HepG2 (cell line): ENCODE measurements around the gene LYPD6. TPM values are rescaled to one million over a fixed set of nuclear protein-coding genes. Genes with fewer than 3 reads are reported as not detected.

Source experiments
- ATAC-seq: fragments of 200-7000 bp; cut with Tn5 transposase; 3 replicates; pipeline ENCODE4 v1.9.1; 2020; ENCODE audit warnings: mild to moderate bottlenecking, moderate library complexity
- BruUV-seq: library from RNA; stranded (reverse); fragments of 400-500 nt; replicated peaks from 2 replicates; lab custom pipeline; 2021; lab: Mats Ljungman, UMichigan
- CTCF ChIA-PET: fragments of 300-600 bp; formaldehyde crosslinking; extraction: SDS; loops from one replicate; lab custom pipeline; 2021; ENCODE audit warnings: low total read pairs, inconsistent platforms, low intra/inter-chr PET ratio; lab: Yijun Ruan, JAX
- POLR2A ChIA-PET: fragments of 350-600 bp; sonication (Branson Sonifier 250); formaldehyde crosslinking; loops from one replicate; lab custom pipeline; 2020; ENCODE audit warnings: antibody characterized with exemption, inconsistent platforms; lab: Yijun Ruan, JAX
- DNase-seq: peaks from one replicate; pipeline ENCODE4 v3.0.0-alpha.2; 2015; ENCODE audit warnings: low spot score
- FAIRE-seq: peaks from 3 replicates; lab custom pipeline; 2011; peaks lifted over from hg19 to GRCh38; lab: Jason Lieb, UNC
- H2AFZ ChIP-seq: one replicate; pipeline ENCODE4 v1.6.1; 2011; ENCODE audit warnings: low read length, inconsistent platforms
- H3K27ac ChIP-seq: fragments of 300-600 bp; 3 replicates; pipeline ENCODE4 v1.8.0; 2011; ENCODE audit warnings: mixed run types, mild to moderate bottlenecking, mixed read lengths, low read length, inconsistent platforms; ENCODE audit not compliant: insufficient read depth; ENCODE audit errors: extremely low read length
- H3K27me3 ChIP-seq, 2 experiments: fragments of 200-600 bp in 1 of 2; 2 replicates in 1 of 2; 3 replicates in 1 of 2; pipeline versions ENCODE4 v1.6.0 to v1.8.0; 2011; ENCODE audit warnings: low read length in 2 of 2, mild to moderate bottlenecking in 2 of 2, moderate library complexity in 2 of 2, inconsistent platforms in 1 of 2; ENCODE audit not compliant: insufficient read depth in 2 of 2, control insufficient read depth in 1 of 2
- H3K36me3 ChIP-seq, 2 experiments: fragments of 200-600 bp in 1 of 2; replicated peaks in 1 of 2; 2 replicates in 1 of 2; 3 replicates in 1 of 2; pipeline versions ENCODE4 v1.5.1 to v1.8.0; 2011; ENCODE audit warnings: low read length in 2 of 2, inconsistent platforms in 1 of 2; ENCODE audit not compliant: insufficient read depth in 2 of 2, control insufficient read depth in 1 of 2
- H3K4me1 ChIP-seq: 2 replicates; pipeline ENCODE4 v1.5.1; 2012; ENCODE audit warnings: low read length, inconsistent platforms; ENCODE audit not compliant: insufficient read depth
- H3K4me2 ChIP-seq: 2 replicates; pipeline ENCODE4 v1.6.0; 2011; ENCODE audit warnings: low read depth, low read length, inconsistent platforms
- H3K4me3 ChIP-seq, 3 experiments: fragments of 200-600 bp in 1 of 3; sonication (generic), shearing (Covaris generic) in 1 of 3; replicated peaks in 1 of 3; 2 replicates each; pipeline ENCODE4 v1.5.1; 2011 to 2016; ENCODE audit warnings: low read length in 3 of 3, inconsistent platforms in 2 of 3, low read depth in 2 of 3, mild to moderate bottlenecking in 2 of 3, control low read depth in 1 of 3, mixed read lengths in 1 of 3; ENCODE audit not compliant: insufficient read depth in 1 of 3
- H3K79me2 ChIP-seq: one replicate; pipeline ENCODE4 v1.6.1; 2011; ENCODE audit warnings: low read length, inconsistent platforms; ENCODE audit not compliant: insufficient read depth
- H3K9ac ChIP-seq: 2 replicates; pipeline ENCODE4 v1.6.0; 2011; ENCODE audit warnings: mild to moderate bottlenecking, low read depth, low read length, inconsistent platforms; ENCODE audit not compliant: insufficient read depth
- H3K9me3 ChIP-seq: 2 replicates; pipeline ENCODE4 v1.5.1; 2012; ENCODE audit warnings: mild to moderate bottlenecking, low read length
- H4K20me1 ChIP-seq: 2 replicates; pipeline ENCODE4 v1.6.0; 2011; ENCODE audit warnings: inconsistent platforms, mild to moderate bottlenecking, low read length, moderate library complexity; ENCODE audit not compliant: insufficient read depth
- ATF7-NPFF ChIP-seq: sonication (generic); formaldehyde crosslinking; IDR thresholded peaks from 2 replicates; pipeline ENCODE4 v1.8.1; 2023; ENCODE audit warnings: mild to moderate bottlenecking, low read depth, missing genetic modification reagents, moderate library complexity
- CREBL2 ChIP-seq: sonication (generic); formaldehyde crosslinking; IDR thresholded peaks from 2 replicates; pipeline ENCODE4 v1.8.1; 2023; ENCODE audit warnings: missing genetic modification reagents, mild to moderate bottlenecking, borderline replicate concordance
- MAFF ChIP-seq: IDR thresholded peaks from 2 replicates; pipeline ENCODE4 v1.6.1; 2011; ENCODE audit warnings: low read depth, low read length, improper control_type of control experiment
- MAFK ChIP-seq, 2 experiments: IDR thresholded peaks in 1 of 2; conservative IDR thresholded peaks in 1 of 2; 2 replicates each; pipeline ENCODE4 v1.6.1; 2011; ENCODE audit warnings: improper control_type of control experiment in 2 of 2, low read length in 2 of 2
- SIN3A ChIP-seq: IDR thresholded peaks from 2 replicates; pipeline ENCODE4 v1.6.1; 2011; ENCODE audit warnings: low read depth, mild to moderate bottlenecking, control low read depth, low read length, borderline replicate concordance
- SRF ChIP-seq: IDR thresholded peaks from 2 replicates; pipeline ENCODE4 v1.6.1; 2011; ENCODE audit warnings: mild to moderate bottlenecking, low read depth, low read length, moderate library complexity
- WGBS: methylation state at CpG from one replicate; pipeline ENCODE4 v1.1.6; 2017; ENCODE audit warnings: low lambda C conversion rate; 5-methylcytosine and 5-hydroxymethylcytosine counted together
- in situ Hi-C: cut with HindIII; loops from 2 replicates; pipeline ENCODE4 v1.10.0; 2017; ENCODE audit warnings: low pct_unique_long_range_greater_than_20kb; ENCODE audit not compliant: extremely low pct_ligation_motif_present
- intact Hi-C: fragments of 100-400 bp; cut with micrococcal nuclease; formaldehyde crosslinking; loops from one replicate; pipeline ENCODE4 v1.10.0; 2022; ENCODE audit not compliant: unreplicated experiment
- polyA plus RNA-seq, 8 experiments: library from polyadenylated mRNA; depleted of rRNA in 3 of 8; stranded (reverse) in 7 of 8; unstranded in 1 of 8; fragments of >200 nt; fragmentation: Illumina TruSeq in 4 of 8; extraction: Trizol in 4 of 8; gene quantifications; 2 replicates each; pipeline versions ENCODE4 v1.2.1 to v1.2.3, GENCODE V29; 2011 to 2016; ENCODE audit warnings: low read depth in 4 of 8, missing spikeins in 1 of 8, mixed read lengths in 1 of 8; ENCODE audit not compliant: insufficient read depth in 1 of 8
- total RNA-seq, 5 experiments: library from RNA; depleted of rRNA; stranded (reverse); fragments of >200 nt; fragmentation: Illumina TruSeq; extraction: Trizol; gene quantifications; 2 replicates each; pipeline ENCODE4 v1.2.3, GENCODE V29; 2016; ENCODE audit warnings: low read depth in 1 of 5
- TF ChIP-seq, protein P1 (sequence below): sonication (generic); formaldehyde crosslinking; IDR thresholded peaks from 2 replicates; pipeline ENCODE4 v1.4.0; 2020; ENCODE audit warnings: missing genetic modification reagents, borderline replicate concordance
- TF ChIP-seq, protein P2 (sequence below): IDR thresholded peaks from 2 replicates; pipeline ENCODE4 v1.6.1; 2016; ENCODE audit warnings: low read depth

The LYPD6 gene
- total and polyA plus RNA-seq, 2 of the 13 experiments (the other 11 are each of a cell fraction or from before 2014, with no cell fraction given) = 0.01 to 0.07 TPM

DNA sequence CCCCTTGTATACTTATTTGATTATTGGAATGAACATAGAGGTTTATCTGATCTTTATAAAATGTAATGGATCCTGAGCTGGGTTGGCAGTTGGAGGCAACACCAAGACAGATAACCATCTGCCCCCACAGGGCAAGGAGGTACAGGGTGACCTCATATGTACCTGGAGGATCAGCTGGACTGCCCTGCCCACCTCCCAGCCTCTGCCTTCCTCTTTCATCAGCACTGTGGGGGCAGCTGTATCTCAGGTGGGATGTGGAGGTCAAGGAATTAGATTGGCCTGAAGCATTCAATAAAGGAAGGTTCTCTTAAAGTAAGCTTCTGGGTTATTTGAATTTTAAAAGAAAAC lies 92.6 kb downstream of the LYPD6 start:
- no peak for TF ChIP-seq CREBL2 (CRISPR knock-in tag)
- TF ChIP-seq, all 625 proteins: peak for 0
- Histone ChIP-seq H3K9ac (no peak overlapping the region), H3K27ac (no peak overlapping the region), H3K36me3 (no peaks in the 10 kb centered on the region), H3K9me3 (no peaks in the 10 kb centered on the region), H3K4me3 (no peak overlapping the region), H3K27me3 (no peaks in the 10 kb centered on the region), H3K4me2 (no peak overlapping the region), H3K4me1 (peaks cover 14% of the 10 kb centered on the region), H3K79me2 (no peaks in the 10 kb centered on the region), H4K20me1 (no peaks in the 10 kb centered on the region), H2AFZ (no peak overlapping the region)
- ChIA-PET POLR2A (no interaction called here), CTCF (no interaction called here)
- FAIRE-seq = no peak
- ATAC-seq = no peak
- intact Hi-C loops (no loop called here), in situ Hi-C loops (no loop called here)
- no peak for DNase-seq
- no TSS peak for BruUV-seq

DNA sequence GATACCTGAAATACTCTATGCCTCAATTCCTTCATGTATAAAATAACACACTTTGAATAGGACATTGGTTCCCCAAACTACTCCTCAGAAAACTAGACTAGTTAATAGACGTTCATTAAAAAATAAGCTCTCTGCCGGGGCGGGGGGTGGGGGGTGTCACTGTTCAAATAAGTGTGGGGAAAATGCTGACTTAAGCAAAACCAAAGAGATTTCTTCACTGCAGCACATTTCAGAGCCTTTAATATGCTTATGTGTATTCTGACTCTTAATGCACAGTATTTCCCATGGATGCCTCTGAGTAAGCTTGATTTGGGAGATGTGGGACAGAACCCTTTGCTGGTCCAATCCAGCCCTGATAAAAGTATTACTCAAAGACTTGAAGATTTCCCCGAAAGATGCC lies 93.2 kb downstream of the LYPD6 start:
- BruUV-seq = no TSS peak
- no peak overlapping the region for H3K9ac ChIP-seq
- H2AFZ ChIP-seq = no peak overlapping the region
- H3K27me3 ChIP-seq = no peaks in the 10 kb centered on the region
- 29% methylated on average over 4 of the region's 4 CpGs for WGBS
- TF ChIP-seq, protein P1, sequence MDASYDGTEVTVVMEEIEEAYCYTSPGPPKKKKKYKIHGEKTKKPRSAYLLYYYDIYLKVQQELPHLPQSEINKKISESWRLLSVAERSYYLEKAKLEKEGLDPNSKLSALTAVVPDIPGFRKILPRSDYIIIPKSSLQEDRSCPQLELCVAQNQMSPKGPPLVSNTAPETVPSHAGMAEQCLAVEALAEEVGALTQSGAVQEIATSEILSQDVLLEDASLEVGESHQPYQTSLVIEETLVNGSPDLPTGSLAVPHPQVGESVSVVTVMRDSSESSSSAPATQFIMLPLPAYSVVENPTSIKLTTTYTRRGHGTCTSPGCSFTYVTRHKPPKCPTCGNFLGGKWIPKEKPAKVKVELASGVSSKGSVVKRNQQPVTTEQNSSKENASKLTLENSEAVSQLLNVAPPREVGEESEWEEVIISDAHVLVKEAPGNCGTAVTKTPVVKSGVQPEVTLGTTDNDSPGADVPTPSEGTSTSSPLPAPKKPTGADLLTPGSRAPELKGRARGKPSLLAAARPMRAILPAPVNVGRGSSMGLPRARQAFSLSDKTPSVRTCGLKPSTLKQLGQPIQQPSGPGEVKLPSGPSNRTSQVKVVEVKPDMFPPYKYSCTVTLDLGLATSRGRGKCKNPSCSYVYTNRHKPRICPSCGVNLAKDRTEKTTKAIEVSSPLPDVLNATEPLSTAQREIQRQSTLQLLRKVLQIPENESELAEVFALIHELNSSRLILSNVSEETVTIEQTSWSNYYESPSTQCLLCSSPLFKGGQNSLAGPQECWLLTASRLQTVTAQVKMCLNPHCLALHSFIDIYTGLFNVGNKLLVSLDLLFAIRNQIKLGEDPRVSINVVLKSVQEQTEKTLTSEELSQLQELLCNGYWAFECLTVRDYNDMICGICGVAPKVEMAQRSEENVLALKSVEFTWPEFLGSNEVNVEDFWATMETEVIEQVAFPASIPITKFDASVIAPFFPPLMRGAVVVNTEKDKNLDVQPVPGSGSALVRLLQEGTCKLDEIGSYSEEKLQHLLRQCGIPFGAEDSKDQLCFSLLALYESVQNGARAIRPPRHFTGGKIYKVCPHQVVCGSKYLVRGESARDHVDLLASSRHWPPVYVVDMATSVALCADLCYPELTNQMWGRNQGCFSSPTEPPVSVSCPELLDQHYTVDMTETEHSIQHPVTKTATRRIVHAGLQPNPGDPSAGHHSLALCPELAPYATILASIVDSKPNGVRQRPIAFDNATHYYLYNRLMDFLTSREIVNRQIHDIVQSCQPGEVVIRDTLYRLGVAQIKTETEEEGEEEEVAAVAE (CRISPR knock-in tag) = no peak
- TF ChIP-seq SRF (no peak), SIN3A (no peak), MAFF (peak; percentile 96), MAFK (conservative IDR thresholded peaks at IDR 0.05 in 1 of 2, IDR thresholded peaks at IDR 0.05 in 1 of 2; ENCODE audit: low read length in 2 of 2) (peak; percentile 93 to 98), ATF7-NPFF (CRISPR knock-in tag) (no peak)
- TF ChIP-seq, protein P2, sequence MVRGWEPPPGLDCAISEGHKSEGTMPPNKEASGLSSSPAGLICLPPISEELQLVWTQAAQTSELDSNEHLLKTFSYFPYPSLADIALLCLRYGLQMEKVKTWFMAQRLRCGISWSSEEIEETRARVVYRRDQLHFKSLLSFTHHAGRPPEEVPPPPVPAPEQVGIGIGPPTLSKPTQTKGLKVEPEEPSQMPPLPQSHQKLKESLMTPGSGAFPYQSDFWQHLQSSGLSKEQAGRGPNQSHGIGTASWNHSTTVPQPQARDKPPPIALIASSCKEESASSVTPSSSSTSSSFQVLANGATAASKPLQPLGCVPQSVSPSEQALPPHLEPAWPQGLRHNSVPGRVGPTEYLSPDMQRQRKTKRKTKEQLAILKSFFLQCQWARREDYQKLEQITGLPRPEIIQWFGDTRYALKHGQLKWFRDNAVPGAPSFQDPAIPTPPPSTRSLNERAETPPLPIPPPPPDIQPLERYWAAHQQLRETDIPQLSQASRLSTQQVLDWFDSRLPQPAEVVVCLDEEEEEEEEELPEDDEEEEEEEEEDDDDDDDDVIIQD (CRISPR knock-in tag) = no peak
- TF ChIP-seq, all 625 proteins: peak for 2
- in situ Hi-C loops (no loop called here), intact Hi-C loops (no loop called here)
- no peak for FAIRE-seq
- Histone ChIP-seq H3K4me1 (peaks cover 14% of the 10 kb centered on the region), H3K4me2 (no peak overlapping the region), H4K20me1 (no peaks in the 10 kb centered on the region), H3K27ac (no peak overlapping the region), H3K79me2 (no peaks in the 10 kb centered on the region), H3K4me3 (no peak overlapping the region), H3K36me3 (no peaks in the 10 kb centered on the region), H3K9me3 (no peaks in the 10 kb centered on the region)
- ATAC-seq = no peak
- POLR2A ChIA-PET = no interaction called here
- no peak for DNase-seq
- CTCF ChIA-PET = no interaction called here
